ENCODE data around the gene GALC.
A peak's percentile ranks its signal among the peaks of the same experiment; 100 is the strongest.

Gene GALC

DNA sequence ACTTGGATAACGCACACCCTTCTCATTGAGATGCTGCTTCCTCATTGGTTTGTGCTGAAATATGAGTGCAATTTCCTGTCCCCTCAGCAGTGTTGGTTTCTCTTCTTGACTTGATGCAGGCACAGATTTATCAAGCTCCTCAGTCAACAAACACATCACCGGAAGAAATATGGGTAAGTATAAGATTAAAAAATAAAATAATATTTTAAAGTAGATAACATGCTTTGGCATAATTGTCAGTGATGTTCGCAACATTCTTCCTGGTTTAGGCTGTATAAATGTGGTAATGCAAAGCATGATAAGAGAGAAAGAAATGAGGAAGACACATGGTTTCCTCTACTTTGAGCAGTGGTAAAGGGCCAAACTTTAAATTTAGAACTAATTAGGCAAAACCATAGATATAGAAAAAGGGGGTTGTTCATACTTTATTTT lies 12.1 kb upstream of the GALC start, which contains the start of gene GPR65:
Gene GPR65 (plus strand): TSS at position 86 of the 432 bp plus-strand sequence. CDS start 5,713 bp downstream, outside the sequence.
- no peak within 1 kb of the TSS for H3K27ac ChIP-seq (ENCODE audit: low read length)
- no peaks in the 10 kb centered on the region for H3K9me3 ChIP-seq (ENCODE audit: insufficient read depth, low read depth, low read length)
- no peak within 1 kb of the TSS for H3K9ac ChIP-seq (ENCODE audit: low read depth, low read length)
- no peaks in the 10 kb centered on the region for H3K27me3 ChIP-seq (ENCODE audit: insufficient read depth, low read length)
- no peaks in the 10 kb centered on the region for H3K36me3 ChIP-seq (ENCODE audit: insufficient read depth, low read depth, low read length)
- no peaks in the 10 kb centered on the region for H3K4me1 ChIP-seq (ENCODE audit: insufficient read depth, low read length)
- H3K4me3 ChIP-seq (ENCODE audit: low read length) = no peak within 1 kb of the TSS

GRCh38 chr14:88004506-88005036 lies 11.6 kb upstream of the GALC start:
- Histone ChIP-seq H3K9ac (ENCODE audit: low read depth, low read length) (no peak overlapping the region), H3K4me1 (ENCODE audit: insufficient read depth, low read length) (no peaks in the 10 kb centered on the region), H3K36me3 (ENCODE audit: insufficient read depth, low read depth, low read length) (no peaks in the 10 kb centered on the region), H3K4me3 (ENCODE audit: low read length) (no peak overlapping the region), H3K27me3 (ENCODE audit: insufficient read depth, low read length) (no peaks in the 10 kb centered on the region), H3K9me3 (ENCODE audit: insufficient read depth, low read depth, low read length) (no peaks in the 10 kb centered on the region), H3K27ac (ENCODE audit: low read length) (no peak overlapping the region)

- Histone ChIP-seq H3K27me3 (ENCODE audit: insufficient read depth, low read length) (no peaks in the 10 kb centered on the region), H3K9ac (ENCODE audit: low read depth, low read length) (no peak overlapping the region)
Observed at GRCh38 chr14:88003425-88003824, 10.4 kb upstream of the GALC start.

GRCh38 chr14:88002421-88003075 lies 9.6 kb upstream of the GALC start:
- no peak overlapping the region for H3K9ac ChIP-seq (ENCODE audit: low read depth, low read length)
- H3K4me3 ChIP-seq (ENCODE audit: low read length) = no peak overlapping the region
- no peaks in the 10 kb centered on the region for H3K4me1 ChIP-seq (ENCODE audit: insufficient read depth, low read length)
- no peaks in the 10 kb centered on the region for H3K36me3 ChIP-seq (ENCODE audit: insufficient read depth, low read depth, low read length)
- H3K27me3 ChIP-seq (ENCODE audit: insufficient read depth, low read length) = no peaks in the 10 kb centered on the region
- no peak overlapping the region for H3K27ac ChIP-seq (ENCODE audit: low read length)
- no peaks in the 10 kb centered on the region for H3K9me3 ChIP-seq (ENCODE audit: insufficient read depth, low read depth, low read length)

More at GRCh38 chr14:88003425-88003824, 10.4 kb upstream of the GALC start:
- H3K4me3 ChIP-seq (ENCODE audit: low read length) = no peak overlapping the region
- H3K4me1 ChIP-seq (ENCODE audit: insufficient read depth, low read length) = no peaks in the 10 kb centered on the region
- H3K9me3 ChIP-seq (ENCODE audit: insufficient read depth, low read depth, low read length) = no peaks in the 10 kb centered on the region
- no peaks in the 10 kb centered on the region for H3K36me3 ChIP-seq (ENCODE audit: insufficient read depth, low read depth, low read length)
- H3K27ac ChIP-seq (ENCODE audit: low read length) = no peak overlapping the region

GRCh38 chr14:87999277-87999676 lies 6.3 kb upstream of the GALC start:
- H3K9me3 ChIP-seq (ENCODE audit: insufficient read depth, low read depth, low read length) = no peaks in the 10 kb centered on the region
- no peaks in the 10 kb centered on the region for H3K27me3 ChIP-seq (ENCODE audit: insufficient read depth, low read length)
- H3K4me1 ChIP-seq (ENCODE audit: insufficient read depth, low read length) = no peaks in the 10 kb centered on the region
- no peak overlapping the region for H3K27ac ChIP-seq (ENCODE audit: low read length)
- H3K9ac ChIP-seq (ENCODE audit: low read depth, low read length) = no peak overlapping the region
- no peaks in the 10 kb centered on the region for H3K36me3 ChIP-seq (ENCODE audit: insufficient read depth, low read depth, low read length)
- H3K4me3 ChIP-seq (ENCODE audit: low read length) = no peak overlapping the region

GRCh38 chr14:87998482-87998881 lies 5.5 kb upstream of the GALC start:
- Histone ChIP-seq H3K4me1 (ENCODE audit: insufficient read depth, low read length) (peaks cover 2% of the 10 kb centered on the region; the same call in 1 of the 2 replicates), H3K9ac (ENCODE audit: low read depth, low read length) (no peak overlapping the region), H3K9me3 (ENCODE audit: insufficient read depth, low read depth, low read length) (no peaks in the 10 kb centered on the region), H3K27ac (ENCODE audit: low read length) (no peak overlapping the region), H3K27me3 (ENCODE audit: insufficient read depth, low read length) (no peaks in the 10 kb centered on the region), H3K4me3 (ENCODE audit: low read length) (no peak overlapping the region), H3K36me3 (ENCODE audit: insufficient read depth, low read depth, low read length) (no peaks in the 10 kb centered on the region)

- Histone ChIP-seq H3K4me1 (ENCODE audit: insufficient read depth, low read length) (peaks cover 6% of the 10 kb centered on the region; the same call in 1 of the 2 replicates), H3K9me3 (ENCODE audit: insufficient read depth, low read depth, low read length) (no peaks in the 10 kb centered on the region), H3K9ac (ENCODE audit: low read depth, low read length) (no peak overlapping the region), H3K36me3 (ENCODE audit: insufficient read depth, low read depth, low read length) (no peaks in the 10 kb centered on the region), H3K27me3 (ENCODE audit: insufficient read depth, low read length) (no peaks in the 10 kb centered on the region), H3K4me3 (ENCODE audit: low read length) (no peak overlapping the region), H3K27ac (ENCODE audit: low read length) (no peak overlapping the region)
Observed at GRCh38 chr14:87996291-87996592, 3.3 kb upstream of the GALC start.

DNA sequence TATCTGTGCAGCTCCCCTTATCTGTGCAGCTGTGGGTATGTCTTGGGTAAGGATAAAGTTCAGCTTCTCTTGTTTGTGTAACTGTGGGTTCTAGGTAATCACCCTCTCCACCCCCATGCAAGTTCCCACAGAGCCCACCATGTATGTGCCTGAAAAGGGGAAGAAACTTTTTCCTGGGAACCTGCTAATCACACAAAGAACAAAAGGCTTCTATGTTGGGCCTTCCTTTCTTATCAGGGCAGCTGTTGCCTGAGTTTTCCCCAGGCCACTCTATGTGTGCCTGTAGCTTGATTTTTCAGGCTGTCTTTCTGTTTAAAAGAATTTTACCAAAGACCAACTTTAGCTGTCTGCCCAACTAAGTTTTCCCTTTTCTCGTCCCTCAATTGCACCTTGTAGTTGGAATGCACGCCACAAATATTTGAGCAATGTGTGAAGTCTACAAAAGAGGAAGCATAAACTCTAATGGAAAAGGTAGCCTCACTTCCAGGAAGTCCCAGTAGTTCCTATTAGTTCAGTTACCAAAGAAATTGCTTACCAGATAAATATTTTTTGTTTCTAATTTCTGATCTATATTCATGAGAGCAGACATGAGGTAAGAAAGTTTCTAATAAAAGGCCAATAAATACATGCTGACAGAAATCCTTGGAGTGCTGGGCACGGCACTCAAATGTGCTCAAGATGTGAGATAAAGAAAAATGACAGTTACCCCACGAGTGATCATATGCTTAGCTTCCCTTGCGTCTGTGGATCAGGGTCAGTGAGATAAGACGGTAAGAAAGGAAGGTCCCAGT lies 2.7 kb upstream of the GALC start:
- Histone ChIP-seq H3K4me1 (ENCODE audit: insufficient read depth, low read length) (peaks cover 6% of the 10 kb centered on the region; the same call in 1 of the 2 replicates), H3K9ac (ENCODE audit: low read depth, low read length) (no peak overlapping the region), H3K27ac (ENCODE audit: low read length) (no peak overlapping the region), H3K9me3 (ENCODE audit: insufficient read depth, low read depth, low read length) (no peaks in the 10 kb centered on the region), H3K4me3 (ENCODE audit: low read length) (no peak overlapping the region), H3K27me3 (ENCODE audit: insufficient read depth, low read length) (no peaks in the 10 kb centered on the region), H3K36me3 (ENCODE audit: insufficient read depth, low read depth, low read length) (no peaks in the 10 kb centered on the region)

GRCh38 chr14:87994974-87995373 lies 2.0 kb upstream of the GALC start:
- H3K4me3 ChIP-seq (ENCODE audit: low read length) = no peak overlapping the region
- H3K9ac ChIP-seq (ENCODE audit: low read depth, low read length) = no peak overlapping the region
- H3K9me3 ChIP-seq (ENCODE audit: insufficient read depth, low read depth, low read length) = no peaks in the 10 kb centered on the region
- H3K36me3 ChIP-seq (ENCODE audit: insufficient read depth, low read depth, low read length) = no peaks in the 10 kb centered on the region
- H3K27ac ChIP-seq (ENCODE audit: low read length) = no peak overlapping the region
- H3K27me3 ChIP-seq (ENCODE audit: insufficient read depth, low read length) = no peaks in the 10 kb centered on the region
- H3K4me1 ChIP-seq (ENCODE audit: insufficient read depth, low read length) = peaks cover 6% of the 10 kb centered on the region; the same call in 1 of the 2 replicates

DNA sequence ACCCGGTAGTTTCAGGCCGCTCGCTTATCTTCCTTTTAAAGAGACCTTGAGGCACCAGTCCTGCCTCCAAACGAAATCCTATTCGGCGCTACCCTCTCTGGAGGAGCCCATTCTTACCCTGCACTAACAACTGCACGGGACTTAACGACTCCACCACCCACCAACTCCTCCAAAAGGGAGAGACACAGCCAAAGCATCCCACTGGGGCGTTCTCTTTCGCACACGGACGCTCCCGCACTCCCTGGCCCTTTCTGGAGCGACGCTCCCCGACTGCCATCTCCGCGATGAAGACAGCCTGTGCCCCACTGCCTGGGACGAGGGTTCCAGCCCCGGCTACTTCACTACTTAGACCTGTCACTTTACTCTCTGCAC lies 650 bp downstream of the GALC start:
- Histone ChIP-seq H3K27ac (ENCODE audit: low read length) (no peak overlapping the region), H3K27me3 (ENCODE audit: insufficient read depth, low read length) (no peaks in the 10 kb centered on the region), H3K4me1 (ENCODE audit: insufficient read depth, low read length) (peaks cover 6% of the 10 kb centered on the region; the same call in 1 of the 2 replicates), H3K4me3 (ENCODE audit: low read length) (peak overlapping the region; percentile 76), H3K9ac (ENCODE audit: low read depth, low read length) (peak overlapping the region; percentile 67), H3K36me3 (ENCODE audit: insufficient read depth, low read depth, low read length) (no peaks in the 10 kb centered on the region), H3K9me3 (ENCODE audit: insufficient read depth, low read depth, low read length) (no peaks in the 10 kb centered on the region)

DNA sequence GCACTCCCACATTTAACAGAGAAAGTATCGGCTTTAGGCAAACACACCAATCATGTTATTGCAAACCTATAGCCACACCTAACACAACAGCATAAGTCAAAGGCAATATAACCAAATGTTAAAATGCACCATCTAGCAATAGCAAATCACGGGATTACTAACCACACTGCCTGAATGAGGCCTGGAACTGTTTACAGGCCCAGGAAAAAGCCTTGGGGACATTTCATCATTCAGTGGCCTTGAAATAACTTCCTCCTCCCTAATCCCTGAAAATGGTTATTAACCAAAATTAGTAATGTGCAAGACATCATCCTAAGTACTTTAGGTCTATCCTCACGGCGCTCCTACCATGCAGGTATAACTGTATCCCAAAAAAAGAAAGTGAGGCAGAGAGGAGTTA lies 2.3 kb downstream of the GALC start:
- H3K36me3 ChIP-seq (ENCODE audit: insufficient read depth, low read depth, low read length) = no peaks in the 10 kb centered on the region
- H3K27me3 ChIP-seq (ENCODE audit: insufficient read depth, low read length) = no peaks in the 10 kb centered on the region
- H3K4me1 ChIP-seq (ENCODE audit: insufficient read depth, low read length) = peaks cover 6% of the 10 kb centered on the region; the same call in 1 of the 2 replicates
- no peak overlapping the region for H3K27ac ChIP-seq (ENCODE audit: low read length)
- no peaks in the 10 kb centered on the region for H3K9me3 ChIP-seq (ENCODE audit: insufficient read depth, low read depth, low read length)
- no peak overlapping the region for H3K4me3 ChIP-seq (ENCODE audit: low read length)
- H3K9ac ChIP-seq (ENCODE audit: low read depth, low read length) = no peak overlapping the region

DNA sequence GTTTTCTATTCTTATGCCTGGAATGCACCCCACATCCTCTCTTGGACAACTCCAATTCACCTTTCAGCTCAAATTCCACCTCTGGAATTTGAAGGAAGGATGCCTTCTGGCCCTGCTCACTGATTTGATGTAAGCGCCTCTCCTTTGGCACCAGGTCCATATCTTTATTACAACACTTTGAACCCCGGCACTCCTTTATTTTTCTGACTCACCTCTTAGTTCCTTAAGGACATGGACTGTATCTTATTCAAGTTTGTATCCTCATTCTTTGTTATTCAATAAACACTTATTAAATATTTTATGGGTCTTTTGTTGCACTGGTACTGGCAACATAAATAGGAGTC lies 3.1 kb downstream of the GALC start:
- Histone ChIP-seq H3K4me1 (ENCODE audit: insufficient read depth, low read length) (peaks cover 6% of the 10 kb centered on the region; the same call in 1 of the 2 replicates), H3K36me3 (ENCODE audit: insufficient read depth, low read depth, low read length) (no peaks in the 10 kb centered on the region), H3K27ac (ENCODE audit: low read length) (no peak overlapping the region), H3K27me3 (ENCODE audit: insufficient read depth, low read length) (no peaks in the 10 kb centered on the region), H3K9me3 (ENCODE audit: insufficient read depth, low read depth, low read length) (no peaks in the 10 kb centered on the region), H3K4me3 (ENCODE audit: low read length) (no peak overlapping the region), H3K9ac (ENCODE audit: low read depth, low read length) (no peak overlapping the region)
